Measurements from ENCODE around the gene USP37.

GRCh38 chr2:218422403-218423086 lies 145.6 kb downstream of the USP37 start:
- TF ChIP-seq REST (IDR thresholded peaks at IDR 0.05; ENCODE audit: insufficient read depth in 1 of 2, low read depth in 2 of 2, low read length in 2 of 2) (no peak), POLR2AphosphoS5 (IDR thresholded peaks at IDR 0.05; ENCODE audit: low read depth, low read length) (no peak), TAF1 (IDR thresholded peaks at IDR 0.05; ENCODE audit: borderline replicate concordance, insufficient read depth, low read length) (no peak), SIN3A (IDR thresholded peaks at IDR 0.05; ENCODE audit: borderline replicate concordance, insufficient read depth, low read length) (no peak)

Measured in PFSK-1 (cell line).